EL (cell line): ENCODE results near the gene NT5DC3.

ENCODE experiments used
- DNase-seq: peaks from one replicate; pipeline ENCODE4 v3.0.0-alpha.2; 2016

The NT5DC3 gene

GRCh38 chr12:103807561-103808238 is 33.3 kb downstream of the NT5DC3 start:
- no peak for DNase-seq

GRCh38 chr12:103806803-103807202 is 34.2 kb downstream of the NT5DC3 start:
- DNase-seq = peak; percentile 10

GRCh38 chr12:103805655-103806360 is 35.2 kb downstream of the NT5DC3 start:
- DNase-seq = no peak

GRCh38 chr12:103803847-103804246 is 37.2 kb downstream of the NT5DC3 start:
- DNase-seq = no peak

GRCh38 chr12:103802586-103802886 is 38.5 kb downstream of the NT5DC3 start:
- no peak for DNase-seq

GRCh38 chr12:103801709-103802585 is 39.1 kb downstream of the NT5DC3 start:
- peak; percentile 38 for DNase-seq

- peak; percentile 12 for DNase-seq
Observed at GRCh38 chr12:103799857-103800771, 40.9 kb downstream of the NT5DC3 start.

GRCh38 chr12:103799504-103799856 is 41.6 kb downstream of the NT5DC3 start:
- no peak for DNase-seq

- no peak for DNase-seq
Observed at GRCh38 chr12:103798586-103798985, 42.4 kb downstream of the NT5DC3 start.

- no peak for DNase-seq
Observed at GRCh38 chr12:103794309-103795213, 46.5 kb downstream of the NT5DC3 start.

- no peak for DNase-seq
Observed at GRCh38 chr12:103793512-103794045, 47.5 kb downstream of the NT5DC3 start.

GRCh38 chr12:103793046-103793445 is 48.0 kb downstream of the NT5DC3 start:
- no peak for DNase-seq

GRCh38 chr12:103791350-103791920 is 49.6 kb downstream of the NT5DC3 start:
- no peak for DNase-seq

GRCh38 chr12:103786201-103786600 is 54.8 kb downstream of the NT5DC3 start:
- no peak for DNase-seq

GRCh38 chr12:103785243-103786031 is 55.6 kb downstream of the NT5DC3 start:
- DNase-seq = no peak

- no peak for DNase-seq
Observed at GRCh38 chr12:103783744-103784664, 57.0 kb downstream of the NT5DC3 start.

GRCh38 chr12:103782399-103782798 is 58.6 kb downstream of the NT5DC3 start:
- DNase-seq = no peak

GRCh38 chr12:103780992-103781391 is 60.0 kb downstream of the NT5DC3 start:
- no peak for DNase-seq

- peak; percentile 29 for DNase-seq
Observed at GRCh38 chr12:103780093-103780440, 61.0 kb downstream of the NT5DC3 start.
